Measurements from ENCODE around the gene ZDHHC12.

The ZDHHC12 gene

DNA sequence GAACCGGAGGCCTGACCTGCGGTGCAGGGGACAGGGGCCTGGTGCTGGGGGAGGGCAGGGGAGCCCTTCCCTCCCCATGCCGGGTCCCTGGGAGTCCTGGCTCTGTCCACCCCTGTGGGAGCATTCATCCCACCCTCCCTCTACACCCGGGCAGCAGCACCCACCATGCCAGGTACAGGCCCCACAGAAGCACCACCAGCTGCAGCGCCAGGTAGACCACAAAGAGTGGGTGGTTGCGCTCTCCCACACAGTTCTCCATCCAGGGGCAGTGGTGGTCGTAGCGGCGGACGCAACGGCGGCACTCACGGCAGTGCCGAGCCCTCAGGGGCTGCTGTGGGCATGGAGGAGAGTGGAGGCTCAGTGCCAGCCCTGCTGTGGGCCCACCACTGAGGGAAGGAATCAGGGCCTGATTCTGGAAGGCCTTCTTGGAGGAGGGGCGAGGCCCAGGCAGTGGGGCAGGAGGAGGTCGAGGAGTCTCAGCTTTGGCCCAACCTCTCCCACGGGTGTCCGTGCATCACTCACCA, 2.4 kb downstream of the ZDHHC12 start:
- TF ChIP-seq L3MBTL2 (conservative IDR thresholded peaks at IDR 0.05), result no peak
- TF ChIP-seq BHLHE40 (IDR thresholded peaks at IDR 0.05; ENCODE audit: borderline replicate concordance), result no peak
- TF ChIP-seq LEF1 (IDR thresholded peaks at IDR 0.05; ENCODE audit: borderline replicate concordance), result no peak
- no peak for TF ChIP-seq FOXK2 (IDR thresholded peaks at IDR 0.05)
- ChIA-PET POLR2A (interaction anchor here (0.6 to 1.5 kb wide), 2 partner anchors 18 to 33 kb away, joined by 3 read pairs; partner anchors contain the start of gene SET), CTCF (no interaction called here)
- DNase-seq (ENCODE audit: extremely low spot score), result no peak

DNA sequence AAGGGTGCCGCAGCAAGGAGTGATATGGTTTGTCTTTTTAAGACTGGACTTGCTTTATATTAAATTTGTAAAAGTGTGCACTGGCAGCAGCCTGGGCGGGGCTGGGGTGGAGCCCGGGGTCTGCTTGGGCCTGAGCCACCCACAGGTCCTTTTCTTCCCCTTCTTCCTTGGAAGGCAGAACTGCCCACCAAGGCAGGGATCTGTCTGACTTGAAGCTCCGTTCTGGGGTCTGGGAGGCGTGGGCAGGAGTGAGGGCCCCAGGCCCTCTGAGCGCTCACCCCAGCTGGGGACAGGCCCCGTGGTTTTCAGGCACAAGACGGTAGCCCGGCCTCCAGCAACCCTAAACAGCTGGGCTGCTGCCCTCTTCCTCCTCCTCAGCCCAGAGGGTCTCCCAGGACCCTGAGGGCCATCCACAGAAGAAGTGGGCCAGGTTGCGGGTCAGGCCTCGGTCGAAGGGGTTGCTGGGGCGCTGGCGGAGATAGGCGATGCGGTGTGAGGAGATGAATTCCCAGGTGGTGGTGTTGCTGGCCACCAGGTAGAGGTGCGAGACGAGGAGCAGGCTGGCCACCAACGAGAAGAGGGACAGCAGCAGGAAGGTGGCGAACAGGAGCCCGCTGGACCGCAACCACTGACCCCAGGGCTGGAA, 3.0 kb downstream of the ZDHHC12 start:
- ChIA-PET CTCF (no interaction called here), POLR2A (interaction anchor here (1.5 kb wide), 1 partner anchor 17 kb away, joined by 3 read pairs; no protein-coding TSS in a partner anchor)
- TF ChIP-seq BHLHE40 (IDR thresholded peaks at IDR 0.05; ENCODE audit: borderline replicate concordance), result no peak
- no peak for TF ChIP-seq FOXM1 (IDR thresholded peaks at IDR 0.05; ENCODE audit: borderline replicate concordance)
- TF ChIP-seq HDGF (IDR thresholded peaks at IDR 0.05; ENCODE audit: borderline replicate concordance), result no peak
- DNase-seq (ENCODE audit: extremely low spot score), result no peak

GRCh38 chr9:128719919-128720605, 3.9 kb downstream of the ZDHHC12 start:
- no peak for TF ChIP-seq FOXK2 (IDR thresholded peaks at IDR 0.05)
- TF ChIP-seq PKNOX1 (IDR thresholded peaks at IDR 0.05), result no peak
- TF ChIP-seq BHLHE40 (IDR thresholded peaks at IDR 0.05; ENCODE audit: borderline replicate concordance), result no peak
- POLR2A ChIA-PET, result no interaction called here
- no peak for DNase-seq (ENCODE audit: extremely low spot score)
- CTCF ChIA-PET, result no interaction called here

- ChIA-PET POLR2A (no interaction called here), CTCF (no interaction called here)
- DNase-seq (ENCODE audit: extremely low spot score), result no peak
- TF ChIP-seq PKNOX1 (IDR thresholded peaks at IDR 0.05) (no peak), ELF4 (IDR thresholded peaks at IDR 0.05) (no peak), HDGF (IDR thresholded peaks at IDR 0.05; ENCODE audit: borderline replicate concordance) (no peak), ZNF384 (IDR thresholded peaks at IDR 0.05) (no peak), BHLHE40 (IDR thresholded peaks at IDR 0.05; ENCODE audit: borderline replicate concordance) (no peak), NFRKB (IDR thresholded peaks at IDR 0.05) (no peak), TARDBP (IDR thresholded peaks at IDR 0.05) (no peak), LEF1 (IDR thresholded peaks at IDR 0.05; ENCODE audit: borderline replicate concordance) (no peak), FOXM1 (IDR thresholded peaks at IDR 0.05; ENCODE audit: borderline replicate concordance) (no peak), CTBP1 (IDR thresholded peaks at IDR 0.05; ENCODE audit: borderline replicate concordance) (no peak)
Observed at GRCh38 chr9:128718475-128718874, 5.5 kb downstream of the ZDHHC12 start.

DNA sequence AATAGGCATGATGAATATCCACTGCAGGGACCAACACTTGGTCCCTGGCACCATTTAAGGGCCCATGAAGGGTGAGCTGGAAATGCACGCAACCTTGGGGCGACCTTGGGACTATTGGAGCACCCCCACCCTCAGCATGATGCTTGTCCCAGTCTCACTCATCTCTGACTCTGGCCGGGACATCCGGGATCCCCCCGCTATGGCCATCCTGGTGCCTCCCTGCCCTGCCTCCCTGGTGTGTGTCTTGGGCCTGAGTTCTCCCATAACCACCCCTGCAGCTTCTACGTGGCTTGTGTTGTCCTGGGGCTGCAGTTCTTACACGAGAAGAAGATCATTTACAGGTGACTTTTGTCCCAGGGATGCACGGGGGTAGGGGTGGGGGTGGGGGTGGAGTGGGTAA, 5.9 kb downstream of the ZDHHC12 start:
- TF ChIP-seq FOXM1 (IDR thresholded peaks at IDR 0.05; ENCODE audit: borderline replicate concordance), result no peak
- TF ChIP-seq LEF1 (IDR thresholded peaks at IDR 0.05; ENCODE audit: borderline replicate concordance), result no peak
- TF ChIP-seq SUZ12 (IDR thresholded peaks at IDR 0.05), result no peak
- TF ChIP-seq BHLHE40 (IDR thresholded peaks at IDR 0.05; ENCODE audit: borderline replicate concordance), result no peak
- TF ChIP-seq CTBP1 (IDR thresholded peaks at IDR 0.05; ENCODE audit: borderline replicate concordance), result no peak
- TF ChIP-seq NFRKB (IDR thresholded peaks at IDR 0.05), result no peak
- TF ChIP-seq HDGF (IDR thresholded peaks at IDR 0.05; ENCODE audit: borderline replicate concordance), result no peak
- no peak for TF ChIP-seq ZNF384 (IDR thresholded peaks at IDR 0.05)
- no peak for TF ChIP-seq TARDBP (IDR thresholded peaks at IDR 0.05)
- TF ChIP-seq ARNT (IDR thresholded peaks at IDR 0.05), result no peak
- no peak for TF ChIP-seq FOXA1 (IDR thresholded peaks at IDR 0.05)
- TF ChIP-seq L3MBTL2 (conservative IDR thresholded peaks at IDR 0.05), result no peak
- TF ChIP-seq PKNOX1 (IDR thresholded peaks at IDR 0.05), result no peak
- ChIA-PET POLR2A (no interaction called here), CTCF (interaction anchor here (0.7 kb wide), 1 partner anchor 15 kb away, joined by 4 read pairs; no protein-coding TSS in a partner anchor)
- no peak for DNase-seq (ENCODE audit: extremely low spot score)

GRCh38 chr9:128716581-128717254, 7.2 kb downstream of the ZDHHC12 start:
- CTCF ChIA-PET, result no interaction called here

More at GRCh38 chr9:128716581-128717254, 7.2 kb downstream of the ZDHHC12 start:
- no peak for DNase-seq (ENCODE audit: extremely low spot score)
- TF ChIP-seq FOXM1 (IDR thresholded peaks at IDR 0.05; ENCODE audit: borderline replicate concordance) (no peak), BHLHE40 (IDR thresholded peaks at IDR 0.05; ENCODE audit: borderline replicate concordance) (no peak), LEF1 (IDR thresholded peaks at IDR 0.05; ENCODE audit: borderline replicate concordance) (no peak), ZNF384 (IDR thresholded peaks at IDR 0.05) (peak; percentile 56), TARDBP (IDR thresholded peaks at IDR 0.05) (no peak)
- POLR2A ChIA-PET, result no interaction called here

Data from HEK293T (cell line).